GM20431 (cell line): ENCODE measurements around the gene GLT8D1.

Experiments
- in situ Hi-C: fragments of 300-500 bp; cut with MseI, MboI; formaldehyde crosslinking; loops from one replicate; pipeline ENCODE4 v1.15.0; 2020; ENCODE audit warnings: low sequenced_read_pairs; ENCODE audit not compliant: unreplicated experiment

The GLT8D1 gene

DNA sequence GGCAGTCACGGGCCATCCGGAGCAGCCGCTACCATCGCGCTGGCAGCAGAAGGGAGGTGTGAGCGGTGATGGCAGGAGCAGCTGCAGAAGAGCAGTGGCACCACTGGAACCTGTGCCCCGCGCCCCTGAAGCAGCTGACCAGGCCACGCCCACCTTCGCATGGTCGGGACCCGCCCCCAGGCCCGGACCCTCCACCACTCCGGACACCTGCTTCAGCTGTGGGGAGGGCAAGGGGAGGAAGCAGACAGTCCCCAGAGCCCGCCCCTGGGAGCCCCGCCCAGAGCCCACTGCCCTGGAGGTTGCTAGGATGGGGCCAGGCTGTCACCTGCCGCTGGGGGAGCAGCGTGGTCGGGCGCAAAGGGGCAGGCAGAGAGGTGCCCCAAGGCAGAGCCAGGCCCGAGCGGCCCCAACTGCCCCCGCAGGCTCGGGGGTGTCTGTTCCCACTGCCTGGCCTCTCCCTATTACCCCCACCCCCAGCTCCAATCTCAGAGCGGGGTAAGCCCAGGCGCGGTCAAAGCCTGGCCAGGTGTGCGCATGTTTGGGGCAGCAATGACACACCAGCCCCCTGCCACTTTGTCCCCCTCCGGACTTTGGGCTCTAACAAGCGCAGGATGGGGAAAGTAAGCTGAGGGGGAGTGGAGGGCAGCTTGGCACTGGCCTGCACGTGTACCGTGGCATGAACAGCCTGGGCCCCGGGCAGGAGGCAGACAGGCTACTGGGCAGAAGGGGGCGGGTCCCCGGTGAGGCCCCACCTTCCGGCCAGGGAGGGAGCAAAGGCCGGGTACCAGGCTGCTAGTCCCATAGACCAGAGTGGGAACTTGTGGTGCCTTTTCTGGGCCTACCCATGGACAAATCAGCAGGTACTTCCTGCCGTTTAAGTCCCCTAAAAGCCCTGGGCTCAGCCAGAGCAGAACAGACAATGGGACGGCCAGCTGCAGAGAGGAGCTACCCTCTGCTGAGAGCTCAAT lies 9.0 kb upstream of the GLT8D1 start:
- in situ Hi-C loops = no loop called here

DNA sequence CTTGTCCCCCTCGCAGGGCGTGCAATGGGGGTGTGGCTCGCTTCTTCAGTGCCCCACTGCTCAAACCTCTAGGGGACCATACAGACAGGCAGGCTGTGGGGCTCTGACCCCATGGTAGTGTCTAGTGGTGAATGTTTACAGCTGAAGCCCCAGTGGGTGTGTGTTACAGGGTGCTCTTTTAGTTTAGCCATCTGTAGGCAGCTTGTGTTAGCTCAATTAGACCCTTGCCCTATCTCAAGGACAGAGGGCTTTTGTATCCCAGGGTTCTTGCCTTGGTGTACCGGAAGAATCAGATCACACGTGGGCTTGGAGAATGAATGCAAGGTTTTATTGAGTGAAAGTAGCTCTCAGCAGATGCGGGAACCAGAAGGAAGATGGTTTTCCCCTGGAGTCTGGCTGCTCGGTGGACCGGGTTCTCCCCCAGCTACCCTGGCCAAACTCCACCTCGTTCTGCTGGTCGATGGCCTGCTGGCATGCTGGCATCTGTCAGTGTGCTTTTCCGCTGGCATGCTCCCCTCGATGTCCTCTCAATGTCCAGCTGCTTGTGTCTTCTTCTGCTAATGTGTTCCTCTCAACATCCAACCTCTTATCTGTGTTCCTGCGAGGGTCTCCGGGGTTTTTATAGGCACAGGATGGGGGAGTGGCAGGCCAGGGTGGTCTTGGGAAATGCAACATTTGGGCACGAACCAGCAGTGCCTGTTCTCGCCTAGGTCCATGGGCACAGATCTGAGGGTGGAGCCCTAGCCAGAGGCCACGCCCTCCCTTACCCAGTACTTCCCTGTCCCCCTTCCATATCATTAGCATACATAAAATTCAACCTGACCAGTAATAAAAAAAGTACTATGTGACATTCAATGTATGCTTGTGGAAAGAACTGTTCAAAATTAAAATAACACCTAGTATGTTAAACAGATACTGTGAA lies 7.0 kb upstream of the GLT8D1 start:
- in situ Hi-C loops = no loop called here

DNA sequence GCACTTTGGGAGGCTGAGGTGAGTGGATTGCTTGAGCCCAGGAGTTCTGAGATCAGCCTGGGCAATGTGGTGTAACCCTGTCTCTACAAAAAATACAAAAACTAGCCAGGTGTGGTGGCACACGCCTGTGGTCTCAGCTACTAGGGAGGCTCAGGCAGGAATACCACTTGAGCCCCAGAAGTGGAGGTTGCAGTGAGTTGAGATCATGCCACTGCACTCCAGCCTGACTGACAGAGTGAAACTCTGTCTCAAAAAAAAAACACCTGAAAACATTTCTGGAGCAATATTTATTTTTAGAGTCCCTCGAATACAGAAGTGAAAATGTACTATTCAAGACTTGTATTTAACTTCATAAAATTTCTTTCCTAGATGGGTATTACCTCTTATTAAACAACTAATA lies 4.9 kb upstream of the GLT8D1 start:
- in situ Hi-C loops = no loop called here

DNA sequence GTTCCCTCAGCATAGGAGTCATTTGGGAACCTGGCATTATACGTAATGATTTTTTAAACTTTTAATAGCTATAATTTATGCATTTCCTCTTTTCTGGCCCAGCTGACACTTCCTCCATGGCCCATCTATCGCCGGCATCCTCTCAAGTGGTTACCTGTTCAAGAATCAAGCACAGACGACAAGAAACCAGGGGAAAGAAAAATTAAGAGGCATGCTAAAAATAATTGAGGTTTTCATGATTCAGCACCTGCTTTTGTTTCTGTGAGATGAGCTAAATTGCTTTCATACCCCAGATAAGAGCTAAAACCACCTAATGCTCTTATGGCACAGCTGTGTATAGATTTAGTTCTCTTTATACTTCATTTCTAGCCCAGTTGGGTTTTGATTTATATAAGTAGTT lies 2.0 kb upstream of the GLT8D1 start:
- in situ Hi-C loops = no loop called here

DNA sequence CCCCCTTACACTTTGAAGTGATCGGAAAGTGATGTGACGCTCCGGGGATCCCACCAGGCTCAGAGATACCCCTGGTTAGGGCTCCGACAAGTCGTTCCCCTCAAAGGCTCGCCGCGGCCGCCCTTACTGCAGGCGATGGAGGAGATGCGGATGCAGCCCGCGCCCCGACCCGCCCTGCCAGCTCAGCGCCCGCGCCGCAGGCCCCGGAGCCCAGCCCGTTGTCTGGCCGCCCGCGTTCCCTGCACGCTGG lies 228 bp downstream of the GLT8D1 start:
- in situ Hi-C loops = no loop called here

DNA sequence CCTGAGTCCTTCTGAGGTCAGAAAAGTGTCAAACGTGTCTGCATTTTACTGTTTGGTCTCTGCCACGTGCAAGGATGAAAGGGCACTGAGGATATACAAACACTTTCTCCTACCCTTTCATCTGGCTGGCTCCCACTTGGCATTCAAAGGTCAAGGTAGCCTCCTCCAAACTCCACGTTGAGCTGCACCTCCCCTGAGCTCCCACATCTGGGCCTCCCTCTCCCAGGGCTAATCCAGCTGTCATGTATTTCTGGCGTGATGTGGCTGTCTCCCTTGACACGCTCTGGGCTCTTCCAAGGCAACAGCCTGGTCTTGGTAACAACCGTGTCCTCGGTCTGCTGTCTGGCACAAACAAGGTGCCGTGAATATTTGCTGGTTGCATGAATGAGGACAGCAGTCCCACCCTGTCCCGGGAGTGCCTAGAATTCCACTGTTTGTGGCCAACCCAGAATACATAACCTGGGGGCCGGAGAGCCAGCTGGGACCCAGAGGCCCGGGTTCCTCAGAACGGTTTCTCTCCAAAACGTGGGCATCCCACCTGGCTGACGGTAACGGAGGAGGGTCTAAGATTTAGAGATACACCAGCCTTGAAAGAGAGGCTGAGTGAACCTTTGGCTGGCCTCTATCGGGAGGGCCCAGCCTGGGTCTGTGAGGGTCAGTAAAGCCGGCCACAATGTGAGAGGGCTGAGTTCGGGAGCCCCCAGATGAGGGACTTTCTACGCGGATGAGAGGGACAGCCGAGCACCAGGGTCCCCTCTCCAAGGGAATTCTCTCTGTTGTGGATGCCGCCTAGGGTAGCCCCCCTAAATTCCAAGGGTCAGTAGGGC lies 767 bp downstream of the GLT8D1 start:
- in situ Hi-C loops = no loop called here

DNA sequence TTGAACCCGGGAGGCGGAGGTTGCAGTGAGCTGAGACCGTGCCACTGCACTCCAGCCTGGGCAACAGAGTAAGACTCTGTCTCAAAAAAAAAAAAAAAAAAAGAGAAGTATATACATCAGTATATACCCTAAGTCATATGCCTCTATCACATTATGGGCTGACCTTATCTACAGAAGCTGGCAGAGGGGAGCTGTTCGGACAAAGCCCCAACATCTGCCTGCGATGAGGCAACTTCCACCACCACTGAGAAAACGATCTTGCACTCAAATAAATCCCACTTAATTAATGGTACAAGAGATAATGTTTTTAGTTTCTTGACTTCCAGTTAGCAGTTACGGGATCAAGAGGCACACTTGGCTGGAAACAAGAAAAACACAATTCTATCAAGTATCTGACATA lies 2.2 kb downstream of the GLT8D1 start:
- in situ Hi-C loops = no loop called here

DNA sequence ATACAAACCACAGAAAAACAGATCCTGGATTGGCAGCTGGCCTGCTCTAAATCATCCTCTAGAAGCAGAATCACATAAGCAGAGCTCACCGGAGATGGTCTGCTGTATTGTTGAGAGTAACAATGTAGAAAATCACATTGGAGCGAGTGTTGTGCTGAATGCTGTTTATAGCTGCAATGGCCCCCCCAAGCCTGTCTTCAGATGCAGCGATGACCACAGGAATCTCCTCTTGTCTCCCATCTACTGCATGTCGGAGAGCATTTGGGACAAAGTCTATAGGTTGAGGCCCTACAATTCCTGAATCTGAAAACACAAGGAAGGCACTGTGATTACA lies 8.0 kb downstream of the GLT8D1 start:
- in situ Hi-C loops = no loop called here

DNA sequence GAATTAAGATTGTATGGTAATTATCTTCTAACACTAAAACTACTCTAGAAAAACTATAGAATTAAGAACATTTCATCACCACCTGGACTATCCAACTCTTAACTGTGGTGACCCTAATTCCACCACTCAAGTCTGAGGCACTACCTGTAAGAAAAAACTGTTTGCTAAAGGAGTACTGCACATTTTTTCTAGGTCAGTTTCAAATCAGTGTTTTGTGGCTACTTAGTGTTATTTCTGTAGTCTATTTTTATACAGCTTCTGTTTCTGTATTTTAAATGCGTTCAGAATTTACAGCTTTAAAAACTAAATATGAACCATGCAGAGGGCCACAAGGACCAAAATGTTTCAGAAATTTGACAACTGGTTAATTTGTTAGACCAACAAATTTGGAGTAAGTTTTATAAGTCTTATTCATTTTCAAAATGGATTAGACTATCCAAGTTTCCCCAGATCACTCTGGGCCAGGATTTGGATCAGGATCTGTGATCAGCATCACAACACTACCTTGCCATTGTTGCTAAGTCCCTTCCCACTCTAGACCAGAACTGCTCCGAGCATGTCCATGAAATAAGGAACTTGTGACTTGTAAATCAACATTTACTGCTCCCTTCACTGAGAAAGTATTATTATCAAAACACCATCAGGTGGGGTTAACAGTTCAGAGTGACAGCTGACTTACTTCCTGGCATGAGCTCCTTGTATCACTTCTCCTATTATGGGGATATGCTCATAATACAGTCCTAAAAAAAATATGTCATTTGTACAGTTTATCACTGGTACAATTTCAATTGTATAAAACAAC lies 8.6 kb downstream of the GLT8D1 start:
- in situ Hi-C loops = no loop called here

DNA sequence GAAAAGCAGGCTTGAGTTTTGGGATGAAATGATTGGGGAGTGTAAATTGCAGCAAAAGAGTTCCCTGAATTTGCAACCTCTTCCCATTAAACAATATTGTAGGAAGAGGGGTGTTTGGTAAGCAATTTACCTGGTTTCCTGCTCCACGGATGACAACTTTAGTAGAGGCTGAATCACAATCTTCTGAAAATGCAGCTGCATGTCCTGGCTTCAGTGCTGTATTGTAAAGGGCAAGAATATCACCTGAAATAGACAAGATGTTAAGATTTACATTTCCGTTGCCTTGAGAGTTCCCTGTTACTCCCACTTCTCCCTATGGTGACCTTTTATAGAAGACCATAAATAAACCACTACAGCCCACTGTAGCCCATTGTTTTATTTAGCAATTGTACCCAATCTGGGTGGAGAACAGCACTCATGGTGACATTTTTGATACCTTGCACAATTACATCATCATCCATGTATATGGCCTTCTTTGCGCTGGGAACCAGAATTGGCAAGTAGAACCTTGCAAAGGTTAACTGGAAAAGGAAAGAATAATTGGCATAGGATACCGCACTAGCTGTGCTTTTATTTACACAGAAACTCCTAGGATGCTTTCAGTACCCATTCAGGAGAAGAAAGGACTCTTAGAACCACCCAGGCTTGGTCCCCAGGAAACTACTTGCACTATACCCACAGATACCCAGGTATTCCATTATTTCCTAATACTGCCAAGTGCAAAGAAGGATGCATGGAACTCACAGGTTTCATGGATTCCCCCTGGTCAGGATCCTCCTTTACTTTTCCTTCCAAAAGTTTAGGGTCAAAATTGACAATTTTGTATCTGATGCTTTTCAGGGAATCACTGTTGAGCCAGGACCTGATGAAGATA lies 9.6 kb downstream of the GLT8D1 start:
- in situ Hi-C loops = no loop called here

DNA sequence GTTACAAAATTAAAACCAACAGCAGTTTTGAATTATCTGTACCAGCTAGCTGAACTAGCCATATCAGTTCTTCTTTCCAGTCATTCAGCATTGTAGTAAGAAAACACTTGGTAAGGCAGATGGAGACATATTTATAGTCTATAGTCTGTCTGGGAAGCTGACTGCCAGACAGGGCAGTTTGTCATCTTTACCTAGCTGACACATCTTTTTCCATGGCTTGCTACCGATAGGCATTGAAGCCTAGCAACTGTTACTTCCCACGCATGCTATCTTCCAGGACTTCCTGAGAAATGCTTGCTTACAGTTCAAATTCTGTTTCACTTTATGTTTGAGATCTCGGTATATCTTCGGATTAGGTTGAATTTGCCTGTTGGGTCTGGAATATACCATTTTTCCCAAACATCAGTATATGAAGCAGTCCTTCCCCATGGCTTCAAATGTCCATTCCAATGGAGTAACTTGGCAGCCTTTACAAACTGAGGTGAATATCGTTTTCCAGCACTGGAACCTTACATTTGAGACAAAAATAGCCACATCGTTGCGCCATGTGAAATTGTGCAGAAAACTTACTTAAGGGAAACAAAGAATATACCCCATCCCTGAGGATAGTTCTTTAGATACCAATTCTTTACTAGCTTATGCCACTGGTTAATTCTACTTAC lies 10.9 kb downstream of the GLT8D1 start:
- in situ Hi-C loops = no loop called here

DNA sequence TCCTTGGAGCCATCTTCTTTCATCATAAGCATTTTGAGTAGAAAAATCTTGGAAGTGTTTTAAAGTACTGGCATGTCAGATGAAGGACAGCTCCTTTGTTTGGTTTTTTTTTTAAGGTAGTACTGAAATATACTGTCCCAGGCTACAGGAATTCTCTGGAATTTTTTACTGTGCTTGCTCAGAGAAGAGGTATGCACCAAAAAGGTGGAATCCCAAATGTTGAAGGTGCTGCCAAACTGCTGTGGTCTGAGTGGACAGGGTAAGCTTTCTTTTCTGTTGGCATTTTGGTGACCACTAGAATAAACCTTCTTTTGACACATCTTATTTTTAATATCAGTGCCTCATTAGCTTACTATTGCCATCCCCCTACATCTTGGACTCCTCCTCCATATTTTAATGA lies 12.5 kb downstream of the GLT8D1 start:
- in situ Hi-C loops = no loop called here

DNA sequence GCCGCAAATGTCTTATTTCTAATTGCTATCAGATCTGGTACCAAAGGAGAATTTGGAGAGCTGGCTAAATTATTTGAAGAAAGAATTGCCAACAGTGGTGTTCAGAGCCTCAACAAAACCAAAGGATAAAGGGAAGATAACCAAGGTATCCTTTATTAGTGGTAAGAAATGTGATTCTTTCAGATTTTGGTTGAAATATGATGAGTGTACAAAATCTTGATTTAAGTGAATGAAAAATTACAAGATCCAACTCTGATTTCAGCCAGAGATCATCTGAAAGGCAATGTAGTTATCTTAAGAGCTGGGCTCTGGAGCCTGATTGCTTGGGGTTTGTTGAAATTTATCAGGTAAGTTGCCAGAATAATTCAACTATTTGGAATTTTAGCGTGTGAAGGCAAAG lies 15.0 kb downstream of the GLT8D1 start:
- in situ Hi-C loops = no loop called here

DNA sequence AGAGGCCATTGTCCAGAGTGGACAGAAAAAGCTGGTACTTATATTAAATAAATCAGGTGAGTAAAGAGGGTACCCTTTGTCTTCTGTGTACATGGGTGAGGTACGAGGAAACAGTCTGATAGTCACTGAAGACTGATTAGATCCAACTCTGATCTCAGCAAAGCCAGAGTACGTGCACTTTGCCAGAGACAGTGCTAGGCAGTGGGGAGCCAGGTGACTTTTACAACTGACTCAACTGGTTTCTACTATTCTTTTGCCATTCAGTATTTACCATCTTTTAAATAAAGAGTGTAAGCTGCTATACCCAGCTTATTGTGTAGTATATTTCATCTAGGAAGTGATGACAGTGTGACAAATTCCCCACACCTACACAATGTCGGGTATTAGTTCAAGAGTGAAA lies 16.4 kb downstream of the GLT8D1 start:
- in situ Hi-C loops = no loop called here

DNA sequence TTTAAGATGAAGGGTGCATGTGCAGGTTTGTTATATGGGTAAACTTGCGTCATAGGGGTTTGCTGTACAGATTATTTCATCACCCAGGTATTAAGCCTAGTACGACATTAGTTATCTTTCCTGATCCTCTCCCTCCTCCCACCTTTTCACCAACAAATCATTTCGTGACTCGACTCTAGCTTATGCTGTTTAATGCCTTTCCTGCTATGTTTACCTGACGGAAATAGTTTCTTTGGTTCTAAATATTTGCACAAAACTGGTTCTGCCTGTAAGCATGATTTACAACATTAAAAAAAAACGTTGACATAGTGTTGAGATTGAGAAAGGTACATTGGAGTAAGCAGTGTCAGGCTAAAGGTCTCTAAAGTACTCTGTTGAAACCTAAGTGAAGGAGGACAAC lies 17.3 kb downstream of the GLT8D1 start:
- in situ Hi-C loops = no loop called here

DNA sequence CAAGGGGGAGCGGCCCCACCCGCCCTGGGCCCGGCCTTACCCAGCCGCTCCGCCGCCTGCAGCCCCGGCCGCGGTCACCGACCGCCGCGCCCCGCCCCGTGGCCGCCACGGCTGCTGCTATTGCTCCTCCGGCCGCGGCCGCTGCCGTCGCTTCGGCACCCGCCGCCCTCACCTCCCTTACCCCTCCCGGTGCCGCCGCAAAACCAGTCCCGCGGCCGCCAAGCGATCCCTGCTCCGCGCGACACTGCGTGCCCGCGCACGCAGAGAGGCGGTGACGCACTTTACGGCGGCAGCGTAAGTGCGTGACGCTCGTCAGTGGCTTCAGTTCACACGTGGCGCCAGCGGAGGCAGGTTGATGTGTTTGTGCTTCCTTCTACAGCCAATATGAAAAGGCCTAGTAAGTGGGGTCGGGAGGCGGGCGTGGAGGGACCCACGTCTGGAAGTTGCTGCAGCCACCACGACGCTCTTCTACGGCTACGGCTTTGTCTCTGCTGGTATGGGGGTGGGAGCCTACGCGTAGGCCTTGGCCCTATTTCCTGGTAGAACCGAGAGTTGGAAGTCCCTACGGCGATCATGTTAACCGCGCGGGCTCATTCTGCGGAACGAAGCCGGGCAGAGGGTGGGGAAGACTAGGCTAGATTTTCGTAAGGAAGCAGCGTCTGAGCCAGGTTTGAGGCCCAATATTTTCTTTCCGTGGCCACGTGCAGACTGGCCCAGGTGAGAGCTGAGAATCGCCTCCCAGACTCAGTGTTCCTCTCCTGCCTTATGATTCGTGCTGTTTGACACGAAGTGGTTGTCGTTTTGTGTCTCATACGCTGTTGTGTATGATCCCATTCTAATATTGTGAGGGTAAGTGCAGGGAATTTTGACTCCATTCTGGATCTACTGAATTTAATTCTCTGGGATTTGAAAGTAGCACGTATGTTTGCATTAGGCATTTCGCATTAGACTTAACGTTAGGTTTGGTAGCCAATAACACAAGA lies 19.6 kb downstream of the GLT8D1 start, which contains the start of the genes GNL3 and PBRM1:
GNL3 (plus strand) TSS at position 324 of the 983 bp plus-strand sequence; CDS start at position 385, 61 bp downstream.
PBRM1 (minus strand) TSS at position 205 of the 983 bp plus-strand sequence.
- in situ Hi-C loops = no loop called here

DNA sequence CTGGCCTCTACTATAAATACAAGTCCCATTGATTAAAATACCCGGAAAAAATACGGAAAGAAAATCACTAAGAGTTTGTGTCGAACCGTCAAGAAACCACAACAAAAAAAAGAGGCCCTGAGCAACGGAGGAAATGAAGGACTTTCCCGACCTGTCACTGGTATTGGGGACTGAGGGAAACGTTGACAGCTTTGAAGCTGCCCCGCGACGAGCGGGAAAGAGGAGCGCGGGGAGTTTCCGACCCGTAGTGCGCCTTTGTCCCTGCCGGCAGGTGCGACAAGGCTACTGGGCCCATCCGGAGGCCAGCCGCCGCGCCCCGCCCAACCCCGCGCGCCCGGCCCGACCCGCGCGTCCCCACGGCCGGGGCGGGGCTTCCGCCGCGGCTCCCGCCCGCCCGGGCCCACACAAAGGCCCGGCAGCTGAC lies 20.3 kb downstream of the GLT8D1 start:
- in situ Hi-C loops = no loop called here
